HG02610 (cell line): Measurements from ENCODE around the gene CST9L.

Source experiments
- ATAC-seq: cut with Tn5 transposase; IDR thresholded peaks from one replicate; pipeline ENCODE4 v1.9.1; 2021; ENCODE audit warnings: mild to moderate bottlenecking, moderate library complexity; ENCODE audit not compliant: unreplicated experiment

Gene CST9L, protein sequence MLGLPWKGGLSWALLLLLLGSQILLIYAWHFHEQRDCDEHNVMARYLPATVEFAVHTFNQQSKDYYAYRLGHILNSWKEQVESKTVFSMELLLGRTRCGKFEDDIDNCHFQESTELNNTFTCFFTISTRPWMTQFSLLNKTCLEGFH

DNA sequence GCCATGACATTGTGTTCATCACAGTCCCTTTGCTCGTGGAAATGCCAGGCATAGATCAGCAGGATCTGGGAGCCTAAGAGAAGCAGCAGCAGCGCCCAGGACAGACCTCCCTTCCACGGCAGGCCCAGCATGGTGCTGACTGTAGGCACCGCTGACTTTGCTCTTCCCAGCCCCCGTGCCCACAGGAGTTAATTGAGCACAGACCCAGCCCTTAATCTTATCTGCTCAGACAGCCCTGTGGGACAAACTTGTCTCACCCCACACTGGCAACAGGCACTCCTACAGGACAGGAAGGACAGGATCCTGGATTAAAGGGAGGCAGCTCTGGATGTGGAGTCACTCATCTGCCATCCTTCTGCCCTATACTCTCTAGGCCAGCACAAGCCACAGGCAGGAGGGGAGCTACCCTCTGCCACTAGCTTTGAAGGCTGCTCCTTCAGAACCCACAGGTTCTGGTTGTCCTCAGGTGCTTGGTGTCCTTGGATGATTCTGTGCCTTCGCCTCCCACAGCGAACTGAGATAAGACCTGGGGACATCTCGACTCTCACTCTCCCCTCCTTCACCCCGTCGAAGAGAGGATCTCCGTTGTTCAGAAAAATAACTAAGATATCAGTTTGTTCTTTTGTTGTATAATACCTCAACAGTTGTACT lies at the start of gene CST9L:
CST9L (minus strand) TSS at position 165 of the 651 bp plus-strand sequence; CDS start at position 131, 34 bp downstream.
- no peak for ATAC-seq

DNA sequence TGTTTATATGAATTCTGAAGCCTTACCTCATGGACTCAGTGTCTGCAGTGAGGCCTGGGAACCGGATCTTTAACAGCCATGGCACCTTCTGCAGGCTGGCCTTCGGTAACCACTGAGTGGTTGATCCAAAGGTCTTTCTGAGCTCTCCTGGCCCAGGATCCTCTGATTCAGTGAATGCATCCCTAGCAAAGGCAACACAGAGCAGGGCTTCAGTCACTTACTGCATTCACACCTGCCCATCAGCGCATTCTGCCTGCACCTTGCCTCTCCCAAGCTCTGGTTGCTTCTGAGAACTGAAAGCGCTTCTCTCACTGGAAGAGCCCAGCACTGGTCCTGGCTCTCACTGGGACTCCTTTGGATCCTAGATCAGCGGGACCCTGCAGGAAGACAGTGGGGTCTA lies 45.9 kb upstream of the CST9L start:
- no peak for ATAC-seq

DNA sequence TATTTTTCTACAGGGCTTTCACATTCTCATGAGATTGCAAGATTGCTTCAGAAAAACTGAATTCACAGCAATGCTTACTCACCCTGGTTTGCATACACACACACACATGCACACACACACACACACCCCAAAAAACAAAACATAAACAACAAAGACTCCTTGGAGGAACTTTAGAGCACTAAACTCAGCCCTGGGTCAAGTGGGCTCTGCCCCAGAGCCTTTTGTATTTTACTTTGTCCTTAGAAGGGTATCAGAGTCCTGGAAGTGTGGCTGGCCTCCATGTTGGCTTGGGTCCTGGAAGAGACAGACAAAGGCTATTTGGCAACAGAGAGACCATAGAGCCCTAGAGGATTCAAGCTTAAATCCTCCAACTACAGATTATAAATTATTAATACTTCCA lies 45.4 kb upstream of the CST9L start:
- no peak for ATAC-seq

DNA sequence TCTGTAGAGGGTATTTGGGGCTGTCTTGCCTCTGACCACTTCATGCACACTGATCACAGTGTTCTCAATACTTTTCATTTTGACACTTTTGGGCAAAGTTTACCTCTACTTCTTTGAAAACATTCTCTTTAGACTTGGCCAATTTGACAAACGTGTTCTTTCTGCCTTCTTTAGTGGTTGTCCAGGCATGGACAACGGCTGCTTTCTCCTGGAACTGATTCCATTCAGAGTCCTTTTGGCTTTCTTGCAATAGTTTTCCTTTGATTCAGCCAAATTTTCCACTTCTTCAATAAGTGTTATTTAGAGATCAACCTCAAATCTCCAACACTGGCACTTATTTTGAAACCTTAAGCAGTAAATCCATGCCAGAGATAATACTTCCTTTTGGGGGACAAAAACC lies 44.1 kb upstream of the CST9L start:
- no peak for ATAC-seq

DNA sequence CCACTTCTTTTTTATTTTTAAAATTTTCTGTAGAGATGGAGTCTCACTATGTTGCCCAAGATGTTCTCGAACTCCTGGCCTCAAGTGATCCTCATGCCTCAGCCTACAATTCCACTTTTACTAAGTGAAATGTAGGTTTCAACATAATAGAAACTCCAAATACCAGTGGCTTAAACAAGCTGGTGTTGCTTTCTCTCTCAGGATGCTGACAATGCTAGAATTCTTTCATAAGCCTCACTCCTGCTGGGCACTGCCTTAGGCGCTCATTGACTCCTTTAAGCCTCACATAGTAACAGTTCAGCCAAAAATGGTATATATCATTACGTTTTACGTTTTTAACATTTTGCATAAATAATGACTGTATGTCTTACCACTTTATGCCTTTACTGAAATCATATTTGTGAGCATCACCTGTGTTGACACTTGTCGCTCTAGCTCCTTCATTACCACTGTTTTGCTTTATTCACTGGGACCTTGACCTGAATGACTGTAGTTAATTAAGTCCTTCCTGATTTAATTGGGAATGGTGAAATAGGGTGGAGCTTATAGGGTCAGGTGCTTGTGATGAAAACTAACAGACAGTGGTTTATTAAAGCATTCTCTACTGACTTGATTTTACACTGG lies 41.3 kb upstream of the CST9L start:
- no peak for ATAC-seq

DNA sequence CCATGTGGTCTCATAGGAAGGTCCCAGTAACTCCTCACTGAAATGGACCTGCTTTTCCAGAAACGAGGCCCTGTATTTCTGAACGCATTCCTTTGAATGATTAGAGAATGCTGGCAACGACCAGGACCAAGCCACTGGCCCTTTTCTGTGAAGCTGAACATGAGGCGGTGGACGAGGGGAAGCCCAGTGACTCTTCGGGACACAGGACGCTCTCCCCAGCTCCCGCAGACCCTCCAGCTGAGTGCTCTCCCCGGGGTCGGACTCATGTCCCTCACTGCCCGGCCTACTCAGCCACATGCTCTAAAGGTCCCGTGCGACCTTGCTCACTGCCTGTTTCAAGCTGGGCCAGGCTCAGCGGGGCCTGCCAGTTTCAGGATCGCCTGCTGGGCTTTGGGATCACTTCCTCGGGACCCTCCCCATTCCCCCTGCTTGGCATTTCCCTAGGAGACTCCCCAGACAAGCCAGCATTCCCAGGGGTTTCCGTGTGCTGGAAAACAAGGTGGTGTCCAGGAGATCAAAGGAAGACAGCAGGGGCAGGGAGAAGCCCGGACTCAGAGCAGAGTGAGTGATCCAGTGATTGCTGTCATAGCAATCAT lies 40.1 kb upstream of the CST9L start:
- no peak for ATAC-seq

DNA sequence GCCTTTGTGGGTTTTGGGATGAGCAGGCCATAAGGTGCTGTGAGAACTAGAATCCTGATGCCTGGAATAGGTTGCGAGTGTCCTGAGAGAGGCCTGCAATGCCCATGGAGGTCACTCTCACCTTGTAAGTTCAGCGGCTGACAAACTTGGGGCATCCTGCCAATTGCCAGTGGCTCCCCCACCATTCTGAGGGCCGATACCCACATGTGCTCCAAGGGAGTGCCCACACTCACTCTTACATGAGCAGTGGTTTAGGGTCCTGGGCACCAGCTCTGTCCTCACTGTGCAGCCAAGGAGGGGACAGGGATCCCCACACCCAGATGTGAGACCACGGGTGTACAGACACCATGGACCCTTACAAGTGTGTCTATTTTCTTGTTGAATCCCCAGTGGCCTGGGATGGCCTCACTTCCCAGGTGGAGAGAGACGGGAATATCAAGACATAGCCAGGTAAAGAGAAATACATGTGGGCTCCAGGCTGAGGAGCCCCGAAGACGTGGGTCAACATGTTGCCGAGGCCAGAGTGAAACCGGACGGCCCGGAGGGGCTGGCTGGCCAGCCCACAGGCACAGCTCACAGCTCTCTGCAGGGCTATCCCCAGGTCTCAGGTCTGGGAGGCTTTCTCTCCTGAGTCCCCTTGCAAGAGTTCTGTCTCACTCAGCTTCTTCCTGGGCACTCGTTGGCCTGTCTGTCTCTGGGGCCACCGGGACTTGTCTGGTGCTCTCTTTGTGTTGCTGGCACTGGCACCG lies 39.4 kb upstream of the CST9L start:
- no peak for ATAC-seq

DNA sequence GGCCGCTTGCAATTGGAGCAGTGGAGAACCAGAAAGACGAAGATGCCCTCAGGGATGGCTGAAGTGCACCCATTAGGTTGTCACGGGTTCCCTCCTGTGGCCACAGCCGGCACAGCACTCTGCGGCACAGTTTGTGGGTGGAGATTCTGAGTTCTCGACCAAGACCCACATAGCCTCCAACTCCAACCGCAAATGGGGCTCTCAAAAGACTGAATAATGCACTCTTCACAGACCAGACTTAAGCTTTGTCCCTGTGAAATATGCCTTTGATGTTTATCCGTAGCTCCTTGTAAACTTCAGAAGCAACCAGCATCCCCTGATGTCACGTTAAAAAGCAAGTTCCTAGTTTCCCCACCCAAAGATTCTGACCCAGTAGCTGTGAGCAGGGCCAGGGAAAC lies 38.4 kb upstream of the CST9L start:
- ATAC-seq, result peak; percentile 73

DNA sequence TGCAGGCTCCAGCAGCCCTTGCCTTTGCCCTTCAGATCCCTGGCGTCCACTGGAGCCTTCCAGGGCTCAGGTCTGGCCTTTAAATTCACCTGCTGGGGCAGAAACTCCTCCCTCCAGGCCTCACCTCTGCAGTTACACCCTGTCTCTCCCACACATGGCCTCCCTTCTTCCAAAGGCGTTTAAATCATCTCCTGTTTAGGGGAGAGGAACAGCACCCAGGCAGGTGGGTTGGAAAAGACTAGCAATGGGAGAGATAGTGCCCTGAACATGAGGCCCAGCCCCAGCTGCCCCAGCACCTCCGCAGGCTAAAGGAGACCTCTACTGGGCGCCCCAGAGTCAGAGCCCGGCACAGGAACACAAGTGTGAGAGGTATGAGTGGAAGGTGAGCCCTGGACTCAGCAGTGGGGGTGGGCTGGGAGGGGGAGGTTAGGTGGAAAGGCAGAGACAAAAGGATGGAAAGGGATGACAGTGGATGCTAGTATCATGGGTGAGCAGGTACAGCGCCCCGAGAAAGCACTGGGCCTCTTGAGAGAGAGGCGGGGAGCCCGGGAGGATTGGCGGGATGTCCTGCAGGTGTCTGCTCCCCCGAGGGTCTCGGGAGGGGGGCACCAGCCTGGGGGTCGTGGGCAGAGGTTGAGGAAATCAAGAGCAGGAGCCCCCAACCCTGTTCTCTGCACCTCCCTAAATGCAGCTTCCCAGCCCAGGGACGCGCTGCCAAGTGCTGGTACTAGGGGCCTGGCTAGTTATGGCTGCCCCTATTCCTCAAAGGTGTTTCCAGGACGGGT lies 37.8 kb upstream of the CST9L start, which contains the start of gene CST9:
CST9 (minus strand) TSS at position 51 of the 785 bp plus-strand sequence. CDS start 53 bp downstream, outside the sequence.
- ATAC-seq, result no peak

DNA sequence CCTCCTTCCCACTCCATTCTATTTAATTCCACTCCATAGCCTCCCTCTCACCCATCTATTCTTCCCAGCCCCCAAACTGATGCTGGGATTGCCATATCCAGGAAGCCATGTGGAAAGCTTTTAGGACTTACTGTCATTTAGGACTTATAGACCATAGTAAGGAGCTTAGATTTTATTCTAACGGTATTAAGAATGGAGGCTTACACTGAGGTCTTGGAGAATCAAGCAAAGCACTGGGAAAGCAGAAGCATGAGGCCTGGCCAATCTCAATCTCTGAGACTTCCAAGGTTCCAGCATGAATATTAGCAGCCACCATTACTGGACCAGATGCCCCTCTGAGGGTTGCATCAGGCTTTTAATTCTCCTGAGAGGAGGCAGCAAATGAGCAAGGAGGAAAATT lies 36.0 kb upstream of the CST9L start:
- ATAC-seq, result no peak

DNA sequence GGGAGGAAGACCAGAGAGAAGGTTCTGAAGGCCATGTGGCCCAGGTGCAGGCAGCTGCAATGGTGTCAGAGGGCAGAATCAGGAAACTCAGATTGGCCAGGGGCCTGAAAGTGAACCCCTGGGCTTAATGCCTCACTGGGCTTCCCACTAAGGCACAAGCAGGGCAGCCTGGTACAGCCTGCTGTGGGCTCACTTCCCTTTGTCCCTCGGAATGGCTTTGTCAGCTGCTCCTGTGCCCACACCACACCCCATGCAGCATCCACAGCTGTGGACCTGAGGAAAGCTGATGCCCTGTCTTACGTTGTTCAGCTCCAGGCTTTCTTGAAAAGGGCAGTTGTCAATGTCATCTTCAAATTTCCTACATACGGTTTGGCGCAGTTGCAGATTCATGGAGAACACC lies 35.0 kb upstream of the CST9L start:
- ATAC-seq, result no peak

DNA sequence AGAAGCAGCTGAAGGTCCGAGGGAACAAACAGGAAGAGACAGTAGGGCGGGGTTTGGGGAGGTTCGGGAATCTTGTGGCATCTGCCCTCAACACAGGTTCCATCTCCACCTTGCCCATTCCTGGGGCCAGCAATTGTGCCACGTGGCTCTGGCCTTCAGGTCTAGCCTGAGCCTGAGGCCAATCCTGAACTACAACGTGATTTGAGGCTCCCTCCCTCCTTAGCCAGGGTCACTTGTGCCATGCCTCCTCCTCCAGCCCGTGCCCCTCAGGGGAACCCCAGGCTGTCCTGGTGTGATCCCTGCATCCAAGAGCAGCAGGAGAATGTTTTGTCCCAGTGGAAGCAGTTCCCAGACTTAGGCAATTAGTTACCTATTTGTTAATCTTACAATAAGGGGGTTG lies 34.4 kb upstream of the CST9L start:
- ATAC-seq, result no peak

DNA sequence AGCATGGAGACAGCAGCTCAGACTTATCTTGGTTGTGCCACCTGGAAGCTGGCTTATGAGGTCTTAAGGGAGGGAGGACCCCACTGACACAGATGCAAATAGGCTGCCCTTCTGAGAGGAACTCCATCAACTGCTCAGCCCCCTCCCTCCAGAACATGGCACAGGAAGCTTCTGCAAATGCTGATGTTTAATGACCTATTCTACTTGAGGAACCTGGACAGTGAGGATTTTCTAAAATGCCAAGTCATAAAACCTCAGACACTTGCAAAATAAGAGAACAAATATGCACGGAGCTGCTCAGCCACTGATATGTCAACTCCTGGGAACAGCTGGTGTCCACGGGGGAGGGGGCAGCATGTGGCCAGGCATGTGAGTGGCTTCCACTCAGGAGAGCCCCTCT lies 34.0 kb upstream of the CST9L start:
- no peak for ATAC-seq

DNA sequence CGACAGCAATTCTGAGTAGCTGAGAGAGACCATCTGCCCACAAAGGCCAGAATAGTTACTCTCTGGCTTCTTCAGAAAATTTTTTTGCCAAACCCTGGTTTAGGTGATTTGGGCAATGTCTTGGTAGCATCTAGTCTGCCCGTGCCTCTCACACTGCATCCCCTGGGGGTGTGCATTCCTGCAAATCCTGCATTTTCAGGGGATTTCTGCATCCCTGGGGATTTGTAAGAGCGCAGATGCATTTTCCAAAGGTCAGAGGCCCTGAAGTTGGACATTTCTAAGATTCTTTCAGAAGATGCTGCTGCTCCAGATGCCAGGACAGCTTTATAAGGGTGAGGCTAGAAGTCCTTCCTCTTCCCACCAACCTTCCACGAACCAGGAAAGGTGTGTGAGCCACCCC lies 33.4 kb upstream of the CST9L start:
- no peak for ATAC-seq

DNA sequence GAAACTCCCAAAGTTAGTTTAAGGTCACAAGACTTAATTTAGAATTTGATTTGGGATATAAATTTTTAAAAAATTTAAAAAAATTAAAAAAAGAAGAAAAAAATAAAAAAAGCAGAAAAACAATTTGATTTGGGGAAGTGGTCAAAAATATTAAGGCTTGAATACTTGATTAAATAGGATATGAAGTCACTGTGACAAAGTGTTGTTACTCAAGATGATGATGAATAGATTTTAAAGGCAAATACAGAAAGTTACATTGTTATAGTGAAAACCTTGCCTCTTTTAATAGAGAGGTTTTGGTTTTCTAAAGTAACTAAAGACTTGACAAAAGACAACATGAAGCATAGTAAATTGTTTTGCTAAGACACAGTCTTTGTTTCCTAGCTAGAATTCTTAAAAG lies 30.2 kb upstream of the CST9L start:
- no peak for ATAC-seq

DNA sequence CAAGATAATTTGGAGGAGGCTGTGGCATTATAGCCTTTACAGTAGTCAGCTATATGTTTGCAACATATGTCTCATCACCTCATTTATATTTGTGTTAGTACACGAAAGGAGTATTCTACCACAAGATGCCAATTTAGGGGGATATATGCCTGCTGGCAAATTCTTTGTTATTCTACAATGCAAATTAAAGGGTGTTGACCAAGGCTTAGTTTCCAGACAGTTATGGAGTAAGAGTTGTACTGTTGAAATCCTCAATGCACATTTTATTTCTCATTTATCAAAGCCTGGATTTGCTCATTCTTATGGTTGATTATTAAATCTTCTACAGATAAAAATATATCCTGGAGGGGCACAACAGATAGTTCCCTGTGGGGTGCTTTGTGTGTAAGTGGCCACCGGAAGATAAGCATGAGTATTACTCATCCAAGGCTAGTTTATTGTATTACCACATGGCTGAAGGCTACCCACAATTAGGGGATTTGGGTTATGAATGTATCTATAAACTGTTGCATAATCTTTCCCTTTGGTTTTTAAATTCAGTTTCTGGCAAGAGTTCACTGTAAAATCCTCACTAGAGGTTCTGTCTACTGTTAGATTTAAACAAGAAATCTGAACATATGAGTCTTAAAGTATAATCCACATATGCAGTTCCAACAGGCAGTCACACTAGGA lies 28.4 kb upstream of the CST9L start:
- ATAC-seq, result no peak

DNA sequence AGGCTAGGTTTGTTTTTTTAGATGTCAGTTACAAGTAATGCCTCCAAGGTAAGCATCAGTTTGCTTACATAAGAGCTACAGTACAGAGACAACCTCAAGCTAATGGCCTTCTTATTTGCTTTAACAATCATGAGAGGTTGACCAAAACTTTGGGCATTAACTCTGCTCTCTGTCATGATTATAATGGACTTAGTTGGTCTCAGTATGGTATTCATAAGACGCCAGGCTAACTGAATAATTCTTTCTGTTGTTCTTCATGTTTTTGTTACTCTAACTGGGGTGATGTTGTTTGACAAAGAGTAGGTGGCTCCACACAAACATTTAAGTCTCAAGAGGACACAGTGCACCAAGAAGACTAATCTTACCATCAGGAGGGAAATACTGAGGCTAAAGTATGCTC lies 27.7 kb upstream of the CST9L start:
- ATAC-seq, result no peak

DNA sequence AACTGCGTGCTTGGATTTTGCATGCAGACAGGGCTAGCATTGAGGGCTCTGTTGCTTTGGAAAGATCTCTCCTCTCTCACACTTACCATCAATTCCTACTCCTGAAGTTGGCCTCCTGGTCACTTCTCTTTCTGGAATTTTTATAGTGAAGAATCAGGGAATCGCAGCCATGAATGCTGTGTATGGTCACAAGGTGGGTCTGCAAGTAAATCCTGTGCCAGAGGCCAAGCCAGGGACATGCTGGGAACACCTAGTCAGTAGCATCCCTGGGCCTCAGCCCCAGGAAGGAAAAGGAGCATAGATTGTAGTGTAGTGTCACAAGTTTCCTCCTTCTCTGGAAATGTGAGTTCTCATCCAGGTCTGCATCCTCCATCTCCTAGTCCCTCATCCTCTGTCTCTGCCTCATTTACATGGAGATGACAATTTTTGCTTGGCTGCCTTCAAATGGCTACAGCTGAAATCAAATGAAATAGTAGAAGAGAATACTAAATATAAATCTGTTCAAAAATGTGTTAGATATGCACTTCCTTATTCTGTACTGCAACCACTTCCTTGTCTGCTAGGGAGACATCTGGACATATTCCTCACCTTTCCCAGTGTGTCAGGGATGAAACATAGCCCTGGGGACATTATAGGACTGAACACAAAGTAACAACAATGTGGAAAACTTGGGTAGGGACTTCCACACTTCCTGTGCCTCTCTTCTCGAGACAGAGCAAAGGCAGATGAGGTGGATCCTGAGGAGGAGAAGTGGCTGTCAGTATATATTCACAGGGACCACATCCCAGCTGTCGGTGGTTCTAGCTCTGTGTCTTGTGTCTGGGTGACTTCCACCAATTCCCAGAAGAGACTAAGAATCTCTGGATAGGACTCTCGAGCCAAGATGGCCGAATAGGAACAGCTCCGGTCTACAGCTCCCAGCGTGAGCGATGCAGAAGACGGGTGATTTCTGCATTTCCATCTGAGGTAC lies 20.4 kb upstream of the CST9L start:
- ATAC-seq, result no peak

DNA sequence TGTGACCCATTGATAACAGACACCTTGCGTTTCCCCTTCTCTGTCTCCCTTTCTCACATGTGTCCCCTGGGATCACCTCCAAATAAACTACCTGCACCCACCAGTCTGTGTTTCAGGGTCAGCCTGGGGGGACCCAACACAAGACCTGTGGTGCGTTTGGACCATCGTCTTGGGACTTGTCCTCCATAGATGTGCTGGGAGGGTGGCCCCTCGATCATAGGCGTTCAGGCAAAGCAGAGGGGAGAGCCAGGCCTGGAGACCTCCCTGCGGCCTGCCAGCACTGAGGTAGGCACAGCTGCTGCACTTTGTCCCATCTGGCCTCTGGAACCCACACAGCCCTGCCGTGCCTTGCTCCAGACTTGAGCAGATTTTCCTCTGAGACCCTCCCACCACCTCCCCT lies 19.3 kb upstream of the CST9L start:
- ATAC-seq, result no peak
